WTC11 (cell line): ENCODE measurements around the gene DOCK8.

ENCODE experiments used
- ATF1 ChIP-seq: sonication (generic); formaldehyde crosslinking; IDR thresholded peaks from 2 replicates; pipeline ENCODE4 v1.8.1; 2023; ENCODE audit warnings: mild to moderate bottlenecking, moderate library complexity, missing genetic modification reagents
- ATF3 ChIP-seq: sonication (generic); formaldehyde crosslinking; conservative IDR thresholded peaks from 2 replicates; pipeline ENCODE4 v1.8.1; 2022; ENCODE audit warnings: mild to moderate bottlenecking, missing genetic modification reagents
- CREB1 ChIP-seq: sonication (generic); formaldehyde crosslinking; IDR thresholded peaks from 2 replicates; pipeline ENCODE4 v1.8.0; 2023; ENCODE audit warnings: mild to moderate bottlenecking, missing genetic modification reagents
- CTCF ChIP-seq: fragments of 200-600 bp; IDR thresholded peaks from 2 replicates; pipeline ENCODE4 v1.8.0; 2022; ENCODE audit warnings: antibody characterized with exemption
- E2F1 ChIP-seq: sonication (generic); formaldehyde crosslinking; IDR thresholded peaks from 2 replicates; pipeline ENCODE4 v1.8.0; 2022; ENCODE audit warnings: mild to moderate bottlenecking, missing genetic modification reagents
- FOXP1 ChIP-seq: sonication (generic); formaldehyde crosslinking; IDR thresholded peaks from 2 replicates; pipeline ENCODE4 v1.8.0; 2022; ENCODE audit warnings: missing genetic modification reagents, mild to moderate bottlenecking, moderate library complexity, borderline replicate concordance
- GRHL2 ChIP-seq: fragments of 250-450 bp; sonication (Bioruptor Pico); IDR thresholded peaks from 2 replicates; pipeline ENCODE4 v1.8.0; 2022; ENCODE audit warnings: mild to moderate bottlenecking, moderate library complexity; ENCODE audit not compliant: insufficient replicate concordance, severe bottlenecking
- IRF2 ChIP-seq: sonication (generic); formaldehyde crosslinking; IDR thresholded peaks from 2 replicates; pipeline ENCODE4 v1.8.0; 2022; ENCODE audit warnings: low read depth, missing genetic modification reagents, borderline replicate concordance
- NR1H2 ChIP-seq: sonication (generic); formaldehyde crosslinking; IDR thresholded peaks from 2 replicates; pipeline ENCODE4 v1.9.0; 2021; ENCODE audit warnings: mild to moderate bottlenecking, moderate library complexity, missing genetic modification reagents
- NR3C1 ChIP-seq: sonication (generic); formaldehyde crosslinking; conservative IDR thresholded peaks from 2 replicates; pipeline ENCODE4 v1.8.1; 2023; ENCODE audit warnings: low read depth, mild to moderate bottlenecking, missing genetic modification reagents
- SMAD3 ChIP-seq: sonication (generic); formaldehyde crosslinking; IDR thresholded peaks from 2 replicates; pipeline ENCODE4 v1.8.0; 2022; ENCODE audit warnings: missing genetic modification reagents, mild to moderate bottlenecking, borderline replicate concordance
- TCF7 ChIP-seq: sonication (generic); formaldehyde crosslinking; IDR thresholded peaks from 2 replicates; pipeline ENCODE4 v1.8.0; 2022; ENCODE audit warnings: mild to moderate bottlenecking, low read depth, missing genetic modification reagents, moderate library complexity
- ZNF396 ChIP-seq: fragments of 250-450 bp; sonication (Bioruptor Pico); IDR thresholded peaks from 2 replicates; pipeline ENCODE4 v1.8.0; 2021; ENCODE audit warnings: mild to moderate bottlenecking, moderate library complexity, borderline replicate concordance
- TF ChIP-seq, protein P1 (sequence below): sonication (generic); formaldehyde crosslinking; IDR thresholded peaks from 2 replicates; pipeline ENCODE4 v1.8.1; 2023; ENCODE audit warnings: mild to moderate bottlenecking, missing genetic modification reagents, moderate library complexity

DNA sequence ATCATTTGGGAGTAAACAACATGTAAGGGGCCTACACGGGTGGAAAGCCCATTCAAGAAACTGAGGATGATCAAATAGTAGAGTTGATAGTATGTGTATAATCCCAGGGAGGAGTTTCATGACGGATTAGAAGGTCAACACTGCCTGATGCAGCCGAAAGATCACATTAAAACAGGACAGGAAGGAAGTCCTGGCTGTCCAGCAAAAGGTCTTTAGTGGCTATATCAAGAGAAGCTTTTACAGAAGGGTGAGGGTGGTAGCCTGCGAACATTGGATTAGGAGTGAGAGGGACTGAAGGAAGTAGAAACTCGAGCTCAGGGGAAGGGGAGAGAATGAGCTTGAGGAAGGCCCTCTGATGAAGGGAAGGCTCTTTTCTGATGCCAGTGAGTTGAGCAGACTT, 36.0 kb downstream of the DOCK8 start:
- TF ChIP-seq ATF1 (CRISPR knock-in tag) (no peak), CTCF (no peak), E2F1 (CRISPR knock-in tag) (no peak), ZNF396 (no peak), NR1H2 (no peak), CREB1 (CRISPR knock-in tag) (no peak), ATF3 (CRISPR knock-in tag) (no peak), GRHL2 (CRISPR knock-in tag) (no peak), IRF2 (CRISPR knock-in tag) (no peak), NR3C1 (CRISPR knock-in tag) (no peak), TCF7 (CRISPR knock-in tag) (no peak), FOXP1 (CRISPR knock-in tag) (no peak), SMAD3 (CRISPR knock-in tag) (no peak)
- TF ChIP-seq, protein P1, sequence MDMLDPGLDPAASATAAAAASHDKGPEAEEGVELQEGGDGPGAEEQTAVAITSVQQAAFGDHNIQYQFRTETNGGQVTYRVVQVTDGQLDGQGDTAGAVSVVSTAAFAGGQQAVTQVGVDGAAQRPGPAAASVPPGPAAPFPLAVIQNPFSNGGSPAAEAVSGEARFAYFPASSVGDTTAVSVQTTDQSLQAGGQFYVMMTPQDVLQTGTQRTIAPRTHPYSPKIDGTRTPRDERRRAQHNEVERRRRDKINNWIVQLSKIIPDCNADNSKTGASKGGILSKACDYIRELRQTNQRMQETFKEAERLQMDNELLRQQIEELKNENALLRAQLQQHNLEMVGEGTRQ (CRISPR knock-in tag), result no peak
